Gastroesophageal sphincter (tissue), 3 donors: ENCODE results near the gene STK32C.

ENCODE experiments used
- CTCF ChIP-seq, 4 experiments: fragments of 200-600 bp in 2 of 4; fragments of 450-650 bp in 2 of 4; sonication (generic) in 1 of 4; IDR thresholded peaks; one replicate each; pipeline ENCODE4 v1.5.1; 2017 to 2019; ENCODE audit warnings: antibody characterized with exemption in 4 of 4, mild to moderate bottlenecking in 2 of 4, moderate library complexity in 2 of 4
- POLR2A ChIP-seq, 2 donors: fragments of 450-650 bp; IDR thresholded peaks; one replicate each; pipeline ENCODE4 v1.6.1; 2017; ENCODE audit warnings: antibody characterized with exemption in 2 of 2, mild to moderate bottlenecking in 2 of 2, moderate library complexity in 1 of 2
- POLR2AphosphoS5 ChIP-seq: sonication (generic); formaldehyde crosslinking; IDR thresholded peaks from one replicate; pipeline ENCODE4 v1.6.1; 2017; ENCODE audit warnings: antibody characterized with exemption

- TF ChIP-seq CTCF (IDR thresholded peaks at IDR 0.05), result no peak
- no peak for TF ChIP-seq POLR2A (IDR thresholded peaks at IDR 0.05)
- TF ChIP-seq POLR2AphosphoS5, result no peak
Measured at GRCh38 chr10:132263866-132264265, 43.9 kb downstream of the STK32C start.
